Gastroesophageal sphincter (tissue), 3 donors: Measurements from ENCODE around the gene DNAJC1.

Source experiments
- CTCF ChIP-seq, 4 experiments: fragments of 200-600 bp in 2 of 4; fragments of 450-650 bp in 2 of 4; sonication (generic) in 1 of 4; IDR thresholded peaks; one replicate each; pipeline ENCODE4 v1.5.1; 2017 to 2019; ENCODE audit warnings: antibody characterized with exemption in 4 of 4, mild to moderate bottlenecking in 2 of 4, moderate library complexity in 2 of 4
- EP300 ChIP-seq: sonication (generic); formaldehyde crosslinking; IDR thresholded peaks from one replicate; pipeline ENCODE4 v1.6.1; 2017; ENCODE audit warnings: antibody characterized with exemption, mild to moderate bottlenecking
- POLR2A ChIP-seq, 2 donors: fragments of 450-650 bp; IDR thresholded peaks; one replicate each; pipeline ENCODE4 v1.6.1; 2017; ENCODE audit warnings: antibody characterized with exemption in 2 of 2, mild to moderate bottlenecking in 2 of 2, moderate library complexity in 1 of 2
- POLR2AphosphoS5 ChIP-seq: sonication (generic); formaldehyde crosslinking; IDR thresholded peaks from one replicate; pipeline ENCODE4 v1.6.1; 2017; ENCODE audit warnings: antibody characterized with exemption

- TF ChIP-seq POLR2AphosphoS5 (no peak), CTCF (IDR thresholded peaks at IDR 0.05) (no peak), EP300 (no peak), POLR2A (IDR thresholded peaks at IDR 0.05) (no peak)
Measured at GRCh38 chr10:21910798-21911197, 92.7 kb downstream of the DNAJC1 start.
